BLaER1 (cell line): ENCODE measurements around the gene ZSCAN21.
A peak's percentile ranks its signal among the peaks of the same experiment; 100 is the strongest.

Source experiments
- H3K27ac ChIP-seq: shearing (Covaris generic); formaldehyde crosslinking; 2 replicates; pipeline ENCODE4 v1.8.1; 2022
- H3K27me3 ChIP-seq: shearing (Covaris generic); formaldehyde crosslinking; 2 replicates; pipeline ENCODE4 v1.8.1; 2022
- H3K36me3 ChIP-seq: shearing (Covaris generic); formaldehyde crosslinking; 2 replicates; pipeline ENCODE4 v1.8.1; 2022
- H3K4me1 ChIP-seq: shearing (Covaris generic); formaldehyde crosslinking; 2 replicates; pipeline ENCODE4 v1.8.1; 2022
- H3K4me2 ChIP-seq: shearing (Covaris generic); formaldehyde crosslinking; 2 replicates; pipeline ENCODE4 v1.8.1; 2022
- H3K4me3 ChIP-seq: shearing (Covaris generic); formaldehyde crosslinking; 2 replicates; pipeline ENCODE4 v1.8.1; 2022
- H3K9ac ChIP-seq: shearing (Covaris generic); formaldehyde crosslinking; 2 replicates; pipeline ENCODE4 v1.8.1; 2022
- H3K9me3 ChIP-seq: shearing (Covaris generic); formaldehyde crosslinking; 2 replicates; pipeline ENCODE4 v1.8.1; 2022
- H4K20me1 ChIP-seq: shearing (Covaris generic); formaldehyde crosslinking; 2 replicates; pipeline ENCODE4 v1.8.1; 2022
- Cebpa-rat ChIP-seq: shearing (Covaris generic); IDR thresholded peaks from 2 replicates; pipeline ENCODE4 v1.8.1; 2022

The ZSCAN21 gene

GRCh38 chr7:100027197-100027596 is 22.4 kb upstream of the ZSCAN21 start:
- H3K27me3 ChIP-seq = no peaks in the 10 kb centered on the region
- H3K4me2 ChIP-seq = no peak overlapping the region
- peaks cover 99% of the 10 kb centered on the region for H3K36me3 ChIP-seq
- H4K20me1 ChIP-seq = peaks cover 30% of the 10 kb centered on the region
- H3K9me3 ChIP-seq = no peaks in the 10 kb centered on the region
- no peaks in the 10 kb centered on the region for H3K4me1 ChIP-seq
- no peak overlapping the region for H3K27ac ChIP-seq
- H3K9ac ChIP-seq = no peak overlapping the region
- no peak overlapping the region for H3K4me3 ChIP-seq
- no peak for TF ChIP-seq Cebpa-rat

- TF ChIP-seq Cebpa-rat = no peak
- Histone ChIP-seq H4K20me1 (0 out of 2 replicates have a peak, but pooled peaks cover 6% of the 10 kb centered on the region), H3K27me3 (no peaks in the 10 kb centered on the region), H3K36me3 (peaks cover 99% of the 10 kb centered on the region), H3K9me3 (no peaks in the 10 kb centered on the region), H3K4me2 (no peak overlapping the region), H3K4me3 (no peak overlapping the region), H3K4me1 (no peaks in the 10 kb centered on the region), H3K27ac (no peak overlapping the region), H3K9ac (no peak overlapping the region)
These were observed 20.0 kb upstream of the ZSCAN21 start for GRCh38 chr7:100029596-100029995.

- Histone ChIP-seq H3K4me3 (no peak overlapping the region), H4K20me1 (peaks cover 21% of the 10 kb centered on the region; the same call in 1 of the 2 replicates), H3K9me3 (no peaks in the 10 kb centered on the region), H3K27ac (no peak overlapping the region), H3K27me3 (no peaks in the 10 kb centered on the region), H3K4me2 (no peak overlapping the region), H3K4me1 (no peaks in the 10 kb centered on the region), H3K36me3 (peaks cover 100% of the 10 kb centered on the region), H3K9ac (no peak overlapping the region)
- TF ChIP-seq Cebpa-rat = no peak
These were observed 16.0 kb upstream of the ZSCAN21 start for GRCh38 chr7:100033526-100033925.

GRCh38 chr7:100034871-100035510 is 14.6 kb upstream of the ZSCAN21 start:
- H3K36me3 ChIP-seq = peaks cover 88% of the 10 kb centered on the region
- no peak overlapping the region for H3K9ac ChIP-seq
- no peak overlapping the region for H3K4me3 ChIP-seq
- no peak for TF ChIP-seq Cebpa-rat
- H4K20me1 ChIP-seq = peaks cover 21% of the 10 kb centered on the region; the same call in 1 of the 2 replicates
- H3K27ac ChIP-seq = no peak overlapping the region
- H3K4me2 ChIP-seq = no peak overlapping the region
- H3K4me1 ChIP-seq = no peaks in the 10 kb centered on the region
- H3K27me3 ChIP-seq = no peaks in the 10 kb centered on the region
- no peaks in the 10 kb centered on the region for H3K9me3 ChIP-seq

- H3K27me3 ChIP-seq = no peaks in the 10 kb centered on the region
- no peak for TF ChIP-seq Cebpa-rat
- peaks cover 8% of the 10 kb centered on the region for H3K4me1 ChIP-seq
- no peak overlapping the region for H3K4me3 ChIP-seq
- no peak overlapping the region for H3K27ac ChIP-seq
- H3K9me3 ChIP-seq = no peaks in the 10 kb centered on the region
- no peak overlapping the region for H3K9ac ChIP-seq
- H4K20me1 ChIP-seq = peaks cover 21% of the 10 kb centered on the region; the same call in 1 of the 2 replicates
- H3K4me2 ChIP-seq = no peak overlapping the region
- peaks cover 80% of the 10 kb centered on the region for H3K36me3 ChIP-seq
These were observed 13.7 kb upstream of the ZSCAN21 start for GRCh38 chr7:100035876-100036275.

GRCh38 chr7:100038326-100038725 is 11.2 kb upstream of the ZSCAN21 start:
- H3K4me1 ChIP-seq = peaks cover 11% of the 10 kb centered on the region
- TF ChIP-seq Cebpa-rat = no peak

GRCh38 chr7:100040575-100040974 is 9.0 kb upstream of the ZSCAN21 start:
- H3K4me2 ChIP-seq = 0 out of 2 replicates have a peak overlapping the region, but pooled peaks have one; percentile 4

More at GRCh38 chr7:100038326-100038725, 11.2 kb upstream of the ZSCAN21 start:
- Histone ChIP-seq H3K36me3 (peaks cover 63% of the 10 kb centered on the region), H4K20me1 (peaks cover 15% of the 10 kb centered on the region; the same call in 1 of the 2 replicates), H3K27me3 (no peaks in the 10 kb centered on the region), H3K4me2 (no peak overlapping the region), H3K27ac (no peak overlapping the region), H3K4me3 (no peak overlapping the region), H3K9me3 (no peaks in the 10 kb centered on the region), H3K9ac (no peak overlapping the region)

GRCh38 chr7:100044718-100045117 is 4.9 kb upstream of the ZSCAN21 start:
- no peaks in the 10 kb centered on the region for H4K20me1 ChIP-seq
- no peak for TF ChIP-seq Cebpa-rat
- peaks cover 8% of the 10 kb centered on the region; the same call in 1 of the 2 replicates for H3K36me3 ChIP-seq
- H3K4me1 ChIP-seq = peaks cover 31% of the 10 kb centered on the region
- H3K27ac ChIP-seq = 0 out of 2 replicates have a peak overlapping the region, but pooled peaks have one; percentile 55
- H3K27me3 ChIP-seq = no peaks in the 10 kb centered on the region
- no peak overlapping the region for H3K4me3 ChIP-seq
- H3K9ac ChIP-seq = no peak overlapping the region
- H3K4me2 ChIP-seq = peak overlapping the region; percentile 56
- no peaks in the 10 kb centered on the region for H3K9me3 ChIP-seq

More at GRCh38 chr7:100040575-100040974, 9.0 kb upstream of the ZSCAN21 start:
- Histone ChIP-seq H3K27ac (0 out of 2 replicates have a peak overlapping the region, but pooled peaks have one; percentile 46), H3K27me3 (no peaks in the 10 kb centered on the region), H3K4me3 (no peak overlapping the region), H3K4me1 (peaks cover 27% of the 10 kb centered on the region), H4K20me1 (peaks cover 12% of the 10 kb centered on the region; the same call in 1 of the 2 replicates), H3K9ac (no peak overlapping the region), H3K36me3 (peaks cover 41% of the 10 kb centered on the region), H3K9me3 (no peaks in the 10 kb centered on the region)
- no peak for TF ChIP-seq Cebpa-rat

- H3K4me1 ChIP-seq = peaks cover 39% of the 10 kb centered on the region
- no peak overlapping the region for H3K4me3 ChIP-seq
- peak overlapping the region; percentile 77; the same call in 1 of the 2 replicates for H3K4me2 ChIP-seq
These were observed 894 bp upstream of the ZSCAN21 start for GRCh38 chr7:100048680-100049079.

GRCh38 chr7:100051611-100052010 is 2.0 kb downstream of the ZSCAN21 start:
- TF ChIP-seq Cebpa-rat = no peak
- Histone ChIP-seq H4K20me1 (peaks cover 5% of the 10 kb centered on the region; the same call in 1 of the 2 replicates), H3K36me3 (peaks cover 1% of the 10 kb centered on the region), H3K4me1 (peaks cover 24% of the 10 kb centered on the region), H3K9me3 (no peaks in the 10 kb centered on the region), H3K27ac (no peak overlapping the region), H3K4me2 (no peak overlapping the region), H3K4me3 (no peak overlapping the region), H3K27me3 (no peaks in the 10 kb centered on the region), H3K9ac (no peak overlapping the region)

More at GRCh38 chr7:100048680-100049079, 894 bp upstream of the ZSCAN21 start:
- Histone ChIP-seq H3K36me3 (no peaks in the 10 kb centered on the region), H3K9me3 (no peaks in the 10 kb centered on the region), H4K20me1 (peaks cover 5% of the 10 kb centered on the region; the same call in 1 of the 2 replicates), H3K9ac (no peak overlapping the region), H3K27ac (no peak overlapping the region), H3K27me3 (no peaks in the 10 kb centered on the region)
- TF ChIP-seq Cebpa-rat = no peak
